Spleen (tissue), 11 donors: Measurements from ENCODE around the gene PTPN6. TPM values are rescaled to one million over a fixed set of nuclear protein-coding genes. Genes with fewer than 3 reads are reported as not detected.

Experiments used
- DNase-seq: peaks from one replicate; pipeline ENCODE4 v3.0.0-alpha.2; 2020
- H3K27ac ChIP-seq, 8 donors: fragments of 200-600 bp; sonication (generic) in 7 of 8; 1 replicate in 4 of 8; 2 replicates in 4 of 8; pipeline versions ENCODE4 v1.5.0 to v1.8.0; 2016 to 2021; ENCODE audit warnings: inconsistent platforms in 4 of 8, mild to moderate bottlenecking in 4 of 8, moderate library complexity in 1 of 8
- H3K27me3 ChIP-seq, 7 donors: fragments of 200-600 bp; sonication (generic) in 6 of 7; replicated peaks in 1 of 7; 1 replicate in 4 of 7; 2 replicates in 3 of 7; pipeline versions ENCODE4 v1.5.0 to v1.8.0; 2016 to 2021; ENCODE audit warnings: inconsistent platforms in 3 of 7, mild to moderate bottlenecking in 1 of 7
- H3K36me3 ChIP-seq, 6 donors: fragments of 200-600 bp; sonication (generic) in 5 of 6; 1 replicate in 4 of 6; 2 replicates in 2 of 6; pipeline versions ENCODE4 v1.5.0 to v1.8.0; 2016 to 2021; ENCODE audit warnings: inconsistent platforms in 2 of 6
- H3K4me1 ChIP-seq, 6 donors: fragments of 200-600 bp; sonication (generic) in 5 of 6; 1 replicate in 3 of 6; 2 replicates in 3 of 6; pipeline versions ENCODE4 v1.5.0 to v1.8.0; 2016 to 2021; ENCODE audit warnings: inconsistent platforms in 3 of 6
- H3K4me3 ChIP-seq, 8 donors: fragments of 200-600 bp; sonication (generic) in 7 of 8; 1 replicate in 4 of 8; 2 replicates in 4 of 8; pipeline versions ENCODE4 v1.5.0 to v1.8.0; 2016 to 2021; ENCODE audit warnings: inconsistent platforms in 4 of 8, mild to moderate bottlenecking in 4 of 8, moderate library complexity in 2 of 8
- H3K9me3 ChIP-seq, 8 donors: fragments of 200-600 bp; sonication (generic) in 7 of 8; 1 replicate in 4 of 8; 2 replicates in 4 of 8; pipeline versions ENCODE4 v1.5.0 to v1.8.0; 2016 to 2021; ENCODE audit warnings: inconsistent platforms in 4 of 8
- CTCF ChIP-seq, 11 experiments: fragments of 200-600 bp in 7 of 11; fragments of 450-650 bp in 4 of 11; sonication (generic) in 4 of 11; IDR thresholded peaks in 8 of 11; conservative IDR thresholded peaks in 3 of 11; 1 replicate in 7 of 11; 2 replicates in 4 of 11; pipeline versions ENCODE4 v1.4.0 to v1.8.0; 2016 to 2021; ENCODE audit warnings: antibody characterized with exemption in 11 of 11, inconsistent platforms in 4 of 11, mild to moderate bottlenecking in 1 of 11
- POLR2A ChIP-seq, 3 donors: fragments of 450-650 bp; IDR thresholded peaks; one replicate each; pipeline ENCODE4 v1.5.1; 2017; ENCODE audit warnings: antibody characterized with exemption in 3 of 3, mild to moderate bottlenecking in 1 of 3
- POLR2AphosphoS5 ChIP-seq, 3 donors: sonication (generic); formaldehyde crosslinking; IDR thresholded peaks; one replicate each; pipeline ENCODE4 v1.5.1; 2017; ENCODE audit warnings: antibody characterized with exemption in 3 of 3
- WGBS, 5 donors: extraction: QIAGEN DNeasy Blood & Tissue Kit in 3 of 5; methylation state at CpG; one replicate each; pipeline versions ENCODE4 v1.1.5 to v1.1.7; 2013 to 2018; 5-methylcytosine and 5-hydroxymethylcytosine counted together
- intact Hi-C: fragments of 100-400 bp; cut with DNase I; formaldehyde crosslinking; loops from one replicate; pipeline ENCODE4 v1.15.0; 2023; ENCODE audit warnings: low total_unique reads
- polyA plus RNA-seq, 3 donors: library from polyadenylated mRNA; stranded (reverse); fragments of 200-250 nt; gene quantifications; one replicate each; pipeline ENCODE4 v1.2.1, GENCODE V29; 2013
- total RNA-seq, 7 donors: library from RNA; depleted of rRNA in 3 of 7; stranded (reverse); fragments of >200 nt in 3 of 7; fragmentation: NEBNext Ultra II Directional in 4 of 7; extraction: Animal tissue kit (Norgen Biotek cat#: 25700) in 4 of 7; gene quantifications; one replicate each; pipeline versions ENCODE4 v1.1.0 to v1.2.1, GENCODE V29; 2016 to 2021
- donor health status: healthy with polysubstance abuse.
- donor health status: DM: no; HTN: no; CAD: no; lungs with moderate emphysema.
- donor health status: DM: no; HTN: no; CAD: no.
- donor health status: Bipolar disorder and iron deficiency.
- donor health status: healthy.
- donor health status: DM: no; HTN: no; CAD: no.
- donor health status: DM: yes; HTN: yes; CAD: no.

PTPN6 gene
- total and polyA plus RNA-seq, 10 donors = 314 to 713 (median 426) TPM

GRCh38 chr12:6980740-6981139 is 29.6 kb downstream of the PTPN6 start:
- H3K27ac ChIP-seq = no peak overlapping the region
- H3K36me3 ChIP-seq = peaks cover 3 to 100% (median 80%) of the 10 kb centered on the region in 6 donors
- TF ChIP-seq POLR2A (IDR thresholded peaks at IDR 0.05) (no peak), POLR2AphosphoS5 (IDR thresholded peaks at IDR 0.05) (no peak), CTCF (IDR thresholded peaks at IDR 0.05 in 8 of 11, conservative IDR thresholded peaks at IDR 0.05 in 3 of 11) (no peak)
- peaks cover 0 to 5% (median 0%) of the 10 kb centered on the region in 6 donors for H3K4me1 ChIP-seq
- no peaks in the 10 kb centered on the region for H3K9me3 ChIP-seq
- no peak for DNase-seq
- intact Hi-C loops = no loop called here
- H3K27me3 ChIP-seq = no peaks in the 10 kb centered on the region
- no peak overlapping the region for H3K4me3 ChIP-seq

- H3K4me3 ChIP-seq = no peak overlapping the region
- H3K4me1 ChIP-seq = no peaks in the 10 kb centered on the region
- peaks cover 3 to 100% (median 74%) of the 10 kb centered on the region in 6 donors for H3K36me3 ChIP-seq
- H3K27me3 ChIP-seq = no peaks in the 10 kb centered on the region
- intact Hi-C loops = no loop called here
- 94 to 98% (median 96%) methylated on average over 10 of the region's 10 CpGs for WGBS, 5 donors
- TF ChIP-seq POLR2A (IDR thresholded peaks at IDR 0.05) = no peak
- no peak for TF ChIP-seq POLR2AphosphoS5 (IDR thresholded peaks at IDR 0.05)
- TF ChIP-seq CTCF (IDR thresholded peaks at IDR 0.05 in 8 of 11, conservative IDR thresholded peaks at IDR 0.05 in 3 of 11) = no peak
- H3K9me3 ChIP-seq = no peaks in the 10 kb centered on the region
- no peak for DNase-seq
- no peak overlapping the region for H3K27ac ChIP-seq
These were observed 30.2 kb downstream of the PTPN6 start for GRCh38 chr12:6981152-6982052.

- DNase-seq = no peak
- Histone ChIP-seq H3K27me3 (no peaks in the 10 kb centered on the region), H3K4me1 (no peaks in the 10 kb centered on the region), H3K36me3 (peaks cover 3 to 98% (median 65%) of the 10 kb centered on the region in 6 donors), H3K4me3 (no peak overlapping the region), H3K27ac (no peak overlapping the region), H3K9me3 (no peaks in the 10 kb centered on the region)
- WGBS, 5 donors = 90 to 97% (median 91%) methylated on average over 7 of the region's 7 CpGs
- intact Hi-C loops = no loop called here
- TF ChIP-seq POLR2AphosphoS5 (IDR thresholded peaks at IDR 0.05) (no peak), POLR2A (IDR thresholded peaks at IDR 0.05) (no peak), CTCF (IDR thresholded peaks at IDR 0.05 in 8 of 11, conservative IDR thresholded peaks at IDR 0.05 in 3 of 11) (no peak)
These were observed 31.4 kb downstream of the PTPN6 start for GRCh38 chr12:6982532-6982931.

GRCh38 chr12:6987956-6988553 is 36.9 kb downstream of the PTPN6 start:
- Histone ChIP-seq H3K27ac (no peak overlapping the region), H3K27me3 (no peaks in the 10 kb centered on the region), H3K36me3 (peaks cover 0 to 92% (median 24%) of the 10 kb centered on the region in 6 donors), H3K4me1 (no peaks in the 10 kb centered on the region), H3K4me3 (no peak overlapping the region), H3K9me3 (no peaks in the 10 kb centered on the region)
- no peak for TF ChIP-seq POLR2A (IDR thresholded peaks at IDR 0.05)
- DNase-seq = no peak
- intact Hi-C loops = no loop called here
- WGBS, 5 donors = 92 to 96% (median 95%) methylated on average over 11 of the region's 11 CpGs
